GM12878 (cell line): ENCODE results near the gene AXDND1. TPM values are rescaled to one million over a fixed set of nuclear protein-coding genes. Genes with fewer than 3 reads are reported as not detected.

Experiments
- ATAC-seq: fragments of 200-7000 bp; cut with Tn5 transposase; 3 replicates; pipeline ENCODE4 v1.9.1; 2020; ENCODE audit warnings: mild to moderate bottlenecking, moderate library complexity
- BruUV-seq: library from RNA; stranded (reverse); fragments of 400-500 nt; replicated peaks from 2 replicates; lab custom pipeline; 2021; lab: Mats Ljungman, UMichigan
- CTCF ChIA-PET: fragments of 300-600 bp; sonication (Branson Sonifier 250); formaldehyde crosslinking; extraction: SDS; loops from one replicate; lab custom pipeline; 2021; ENCODE audit warnings: inconsistent platforms; lab: Yijun Ruan, JAX
- POLR2A ChIA-PET: fragments of 350-600 bp; formaldehyde crosslinking; extraction: SDS; loops from one replicate; lab custom pipeline; 2021; ENCODE audit warnings: inconsistent platforms; lab: Charles Lee
- RAD21 ChIA-PET: fragments of 300-600 bp; sonication (Branson Sonifier 250); formaldehyde crosslinking; loops from one replicate; lab custom pipeline; 2023; ENCODE audit warnings: antibody characterized with exemption; ENCODE audit not compliant: unreplicated experiment; lab: Charles Lee
- SMC1A ChIA-PET: fragments of 300-600 bp; sonication (Branson Sonifier 250); formaldehyde crosslinking; loops from one replicate; lab custom pipeline; 2023; ENCODE audit not compliant: unreplicated experiment, uncharacterized antibody; lab: Charles Lee
- DNase-seq: peaks from one replicate; pipeline ENCODE4 v3.0.0-alpha.2; 2011; ENCODE audit warnings: low read depth, low spot score
- FAIRE-seq: peaks from 3 replicates; lab custom pipeline; 2011; peaks lifted over from hg19 to GRCh38; lab: Jason Lieb, UNC
- H2AFZ ChIP-seq: 2 replicates; pipeline ENCODE4 v1.6.0; 2011; ENCODE audit warnings: low read depth, low read length, control low read depth; ENCODE audit not compliant: control insufficient read depth
- H3K27ac ChIP-seq: 2 replicates; pipeline ENCODE4 v1.5.1; 2011; ENCODE audit warnings: control low read depth; ENCODE audit not compliant: control insufficient read depth, insufficient read depth
- H3K27me3 ChIP-seq, 2 experiments: replicated peaks in 1 of 2; 2 replicates each; pipeline versions ENCODE4 v1.6.0 to v1.6.1; 2011; ENCODE audit warnings: low read length in 1 of 2; ENCODE audit not compliant: control insufficient read depth in 2 of 2, insufficient read depth in 2 of 2
- H3K36me3 ChIP-seq, 2 experiments: 2 replicates each; pipeline ENCODE4 v1.5.1; 2011; ENCODE audit warnings: low read length in 1 of 2; ENCODE audit not compliant: control insufficient read depth in 2 of 2, insufficient read depth in 2 of 2
- H3K4me1 ChIP-seq: 2 replicates; pipeline ENCODE4 v1.6.1; 2011; ENCODE audit warnings: mild to moderate bottlenecking, low read length, moderate library complexity, mixed read lengths; ENCODE audit not compliant: control insufficient read depth, insufficient read depth
- H3K4me2 ChIP-seq: 2 replicates; pipeline ENCODE4 v1.6.0; 2011; ENCODE audit warnings: control low read depth; ENCODE audit not compliant: control insufficient read depth, insufficient read depth
- H3K4me3 ChIP-seq: fragments of 200-600 bp; sonication (generic); 2 replicates; pipeline ENCODE4 v1.5.1; 2016
- H3K79me2 ChIP-seq: 2 replicates; pipeline ENCODE4 v1.6.0; 2011; ENCODE audit warnings: low read length; ENCODE audit not compliant: control insufficient read depth, insufficient read depth
- H3K9ac ChIP-seq: 2 replicates; pipeline ENCODE4 v1.8.0; 2011; ENCODE audit warnings: low read length, control low read depth, mixed read lengths; ENCODE audit not compliant: control insufficient read depth, insufficient read depth
- H3K9me3 ChIP-seq: replicated peaks from 3 replicates; pipeline ENCODE4 v1.5.1; 2011; ENCODE audit warnings: mild to moderate bottlenecking, low read length; ENCODE audit not compliant: control insufficient read depth, insufficient read depth
- H4K20me1 ChIP-seq: 2 replicates; pipeline ENCODE4 v1.6.0; 2011; ENCODE audit not compliant: control insufficient read depth, insufficient read depth
- ETV6 ChIP-seq, 2 experiments: fragments of 450-650 bp in 1 of 2; IDR thresholded peaks in 1 of 2; conservative IDR thresholded peaks in 1 of 2; 2 replicates each; pipeline ENCODE4 v1.6.1; 2014; ENCODE audit warnings: antibody characterized with exemption in 1 of 2, borderline replicate concordance in 1 of 2, low read depth in 1 of 2, mild to moderate bottlenecking in 1 of 2, moderate library complexity in 1 of 2
- PML ChIP-seq: IDR thresholded peaks from 2 replicates; pipeline ENCODE4 v1.6.1; 2012; ENCODE audit warnings: low read length, inconsistent platforms
- WGBS: methylation state at CpG from one replicate; pipeline ENCODE4 v1.1.6; 2016; ENCODE audit warnings: low lambda C conversion rate; ENCODE audit not compliant: insufficient replicate concordance, insufficient coverage; ENCODE audit errors: missing lambda C conversion rate; 5-methylcytosine and 5-hydroxymethylcytosine counted together
- in situ Hi-C: fragments of 300-500 bp; cut with MboI; formaldehyde crosslinking; loops from 9 replicates; pipeline ENCODE4 v1.14.3; 2018; ENCODE audit warnings: mixed read lengths
- intact Hi-C: fragments of 100-400 bp; cut with micrococcal nuclease; formaldehyde crosslinking; loops from one replicate; pipeline ENCODE4 v1.14.2; 2022; ENCODE audit not compliant: unreplicated experiment
- polyA plus RNA-seq, 11 experiments: library from polyadenylated mRNA; depleted of rRNA in 4 of 11; unstranded in 6 of 11; stranded (reverse) in 5 of 11; fragments of >200 nt; fragmentation: Nextera tagmentation in 4 of 11; fragmentation: Illumina TruSeq in 1 of 11; extraction: Ambion mirVana in 4 of 11; extraction: Trizol in 1 of 11; gene quantifications; 1 replicate in 1 of 11; 2 replicates in 10 of 11; pipeline versions ENCODE4 v1.2.1 to v1.2.3, GENCODE V29; 2011 to 2016; ENCODE audit warnings: inconsistent platforms in 2 of 11, missing spikeins in 2 of 11, low read depth in 1 of 11
- total RNA-seq, 4 experiments: library from RNA; depleted of rRNA in 3 of 4; stranded (reverse); fragments of >200 nt in 3 of 4; fragmentation: Illumina TruSeq in 1 of 4; extraction: Trizol in 1 of 4; gene quantifications; 2 replicates each; pipeline versions ENCODE4 v1.2.1 to v1.2.3, GENCODE V29; 2013 to 2021

AXDND1 gene
- total and polyA plus RNA-seq, 10 of the 15 experiments (the other 5 are each of a cell fraction or from before 2014, with no cell fraction given) = 0.12 to 0.84 (median 0.42) TPM

- TF ChIP-seq ETV6 (conservative IDR thresholded peaks at IDR 0.05 in 1 of 2, IDR thresholded peaks at IDR 0.05 in 1 of 2; ENCODE audit: borderline replicate concordance in 1 of 2, low read depth in 1 of 2) (0 out of 4 replicates have a peak, but pooled peaks of 1 of the 2 experiments have one; percentile 16), PML (no peak; the same call in 1 of the 2 replicates)
- Histone ChIP-seq H4K20me1 (no peaks in the 10 kb centered on the region), H3K9ac (peak overlapping the region; percentile 91), H3K9me3 (no peaks in the 10 kb centered on the region), H3K79me2 (no peaks in the 10 kb centered on the region), H3K27me3 (0 out of 4 replicates have a peak, but pooled peaks cover 0 to 2% of the 10 kb centered on the region in 2 experiments), H3K4me2 (peak overlapping the region; percentile 86), H2AFZ (peak overlapping the region; percentile 100), H3K4me3 (peak overlapping the region; percentile 79), H3K4me1 (no peaks in the 10 kb centered on the region; the same call in 1 of the 2 replicates), H3K27ac (peak overlapping the region; percentile 97; the same call in 1 of the 2 replicates), H3K36me3 (no peaks in the 10 kb centered on the region)
- POLR2A ChIA-PET = interaction anchor here (0.9 to 1.2 kb wide), 4 partner anchors 46 to 284 kb away, joined by 3 to 8 read pairs (median 4); partner anchors contain the start of gene SOAT1
- SMC1A ChIA-PET = interaction anchor here (0.7 to 2.0 kb wide), 9 partner anchors 11 to 361 kb away, joined by 3 to 12 read pairs (median 4); partner anchors contain the start of gene TOR3A
- WGBS = 2% methylated on average over 28 of the region's 28 CpGs
- CTCF ChIA-PET = interaction anchor here (0.6 to 7.6 kb wide), 11 partner anchors 10 to 363 kb away, joined by 3 to 87 read pairs (median 3); partner anchors contain the start of genes SOAT1 and TOR3A
- BruUV-seq = TSS peak; percentile 72
- FAIRE-seq = no peak
- no peak; the same call in none of the 3 replicates for ATAC-seq
- no peak for DNase-seq
- in situ Hi-C loops (loop anchor here (5.0 to 25.0 kb wide), 4 partner anchors 244 to 834 kb away; partner anchors contain the start of gene TOR3A), intact Hi-C loops (loop anchor here (5.0 kb wide), 3 partner anchors 339 to 824 kb away; partner anchors contain the start of gene FAM20B)
- RAD21 ChIA-PET = interaction anchor here (1.4 to 2.4 kb wide), 2 partner anchors 72 to 283 kb away, joined by 4 to 18 read pairs; partner anchors contain the start of gene SOAT1
Measured at GRCh38 chr1:179366093-179366800, 476 bp downstream of the AXDND1 start.
